T-helper 1 cell (primary cell): ENCODE results near the gene DCDC1.
"Not testable (repeated sequence)": the region's sequence is repeated elsewhere in the genome, so short reads cannot be mapped to it uniquely, and the experiment has no call there.

ENCODE experiments used
- DNase-seq, 5 donors: peaks; one replicate each; pipeline ENCODE4 v3.0.0-alpha.2; 2012 to 2020

DCDC1 gene

DNA sequence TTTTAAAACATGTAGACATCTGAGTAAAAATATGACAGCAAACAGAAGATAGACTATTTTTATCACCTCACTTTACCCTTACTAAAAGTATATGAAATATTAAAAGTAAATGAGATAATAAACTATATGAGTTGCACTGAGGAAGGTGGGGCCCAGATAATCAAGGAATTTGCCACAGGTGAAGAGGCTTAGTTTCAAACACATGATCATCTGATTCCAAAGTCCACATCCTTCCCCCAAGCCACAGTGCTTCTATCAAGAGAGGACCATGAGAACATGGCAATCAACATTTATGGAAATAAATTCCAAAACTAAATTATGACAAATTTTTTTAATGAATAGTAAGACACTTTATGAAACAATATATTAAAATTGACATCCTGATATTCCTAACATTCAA is 384.0 kb downstream of the DCDC1 start:
- no peak for DNase-seq

DNA sequence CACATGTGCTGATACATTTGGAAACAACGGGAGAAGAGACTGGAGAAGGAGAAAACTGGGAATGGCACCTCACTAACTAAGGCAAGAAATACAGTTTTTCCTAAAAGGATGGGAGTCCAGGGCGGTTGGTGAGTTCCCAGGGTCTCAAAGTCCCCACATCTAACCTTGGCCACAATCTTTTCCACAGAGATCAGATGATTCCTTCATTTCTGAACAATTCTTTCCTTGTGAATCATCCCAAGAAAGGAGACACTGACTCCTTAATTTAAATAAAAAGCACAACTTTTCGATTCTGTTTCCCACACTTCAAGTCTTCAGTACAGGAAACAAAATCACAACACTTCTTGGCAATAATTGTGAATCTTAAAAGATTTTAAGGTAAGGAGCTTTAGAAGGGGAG is 384.7 kb downstream of the DCDC1 start:
- DNase-seq = no peak

DNA sequence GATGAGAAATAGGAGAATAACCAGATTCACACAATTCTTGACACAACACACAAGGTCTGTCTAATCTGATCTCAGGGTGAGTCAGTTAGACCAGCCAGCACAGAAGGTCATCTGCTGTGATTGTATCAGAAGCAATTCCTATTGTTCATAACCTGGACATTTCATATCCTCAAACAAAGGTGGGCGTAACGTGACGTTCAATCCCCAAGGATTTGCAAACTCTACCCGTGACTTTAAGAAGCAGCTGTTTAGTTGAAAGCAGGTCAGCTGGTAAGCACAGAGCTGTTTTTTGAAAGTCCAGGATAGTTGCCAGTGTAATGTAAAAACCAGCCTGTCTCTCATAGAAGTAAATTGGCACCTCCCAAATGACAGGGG is 385.1 kb downstream of the DCDC1 start:
- DNase-seq = no peak

DNA sequence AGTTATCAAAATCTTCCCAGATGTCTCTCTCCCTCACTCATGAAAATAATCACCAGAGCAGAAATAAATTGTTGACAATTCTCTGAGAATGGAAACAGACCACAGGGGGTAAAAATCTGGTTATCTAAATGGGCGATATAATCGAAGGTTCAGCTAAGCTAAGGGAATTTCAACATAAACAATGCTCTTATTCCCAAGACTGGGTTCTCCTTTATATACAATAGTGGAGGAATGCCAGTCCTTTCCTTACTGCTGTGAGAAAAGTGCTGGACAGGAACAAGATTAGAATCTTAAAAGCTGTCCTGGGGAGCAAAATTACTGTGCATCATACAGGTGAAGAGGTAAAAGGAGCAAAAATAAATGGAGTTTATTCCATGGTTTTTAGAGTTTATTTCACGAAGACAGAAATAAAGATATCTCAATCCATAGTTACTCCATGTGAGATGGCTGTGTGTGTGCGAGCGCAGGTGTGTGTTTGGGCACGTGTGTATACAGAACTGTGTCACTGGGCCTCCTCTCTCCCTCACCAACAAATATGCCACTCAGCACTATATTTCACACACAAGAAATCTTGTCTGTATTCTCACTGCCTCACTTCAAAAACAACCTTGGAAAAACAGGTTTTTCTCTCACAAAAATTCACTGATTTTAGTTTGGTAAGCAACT is 385.6 kb downstream of the DCDC1 start:
- no peak for DNase-seq

DNA sequence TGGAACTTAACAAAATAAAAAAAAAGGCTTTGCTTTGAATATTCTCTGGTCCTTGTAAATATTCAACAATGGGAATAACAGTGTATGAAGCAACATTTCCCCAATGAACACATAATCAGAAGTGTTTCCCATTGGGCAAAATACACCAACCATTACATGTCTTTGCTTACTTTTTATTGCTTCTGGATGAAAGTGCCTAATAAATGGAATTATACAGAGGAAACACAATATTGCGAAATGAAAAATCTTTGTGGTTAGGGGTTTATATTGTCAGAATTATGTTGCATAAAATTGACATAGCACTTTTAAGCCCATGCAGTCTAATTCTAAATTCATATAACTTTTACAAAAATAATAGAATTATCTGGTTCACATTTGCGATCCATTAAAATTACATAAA is 386.4 kb downstream of the DCDC1 start:
- no peak for DNase-seq

DNA sequence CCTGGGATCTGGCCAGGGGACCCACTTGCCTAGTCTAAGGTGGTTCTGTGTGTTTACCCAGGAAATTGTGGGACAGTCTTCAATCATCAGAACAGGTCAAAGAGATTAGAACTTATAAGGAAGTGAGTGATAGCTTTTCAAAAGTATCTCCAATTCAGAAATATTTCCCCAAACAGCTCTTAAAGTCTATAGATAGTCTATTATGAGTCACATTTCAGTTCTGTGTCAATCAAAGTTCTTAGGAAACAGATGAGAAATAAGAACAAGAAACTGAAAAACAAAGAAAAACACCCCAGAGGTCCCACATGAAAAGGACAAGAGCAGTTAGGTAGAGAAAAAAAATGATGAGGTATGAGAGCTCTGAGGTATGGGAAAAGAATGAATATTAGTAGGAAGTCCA is 402.0 kb downstream of the DCDC1 start:
- DNase-seq = no peak

DNA sequence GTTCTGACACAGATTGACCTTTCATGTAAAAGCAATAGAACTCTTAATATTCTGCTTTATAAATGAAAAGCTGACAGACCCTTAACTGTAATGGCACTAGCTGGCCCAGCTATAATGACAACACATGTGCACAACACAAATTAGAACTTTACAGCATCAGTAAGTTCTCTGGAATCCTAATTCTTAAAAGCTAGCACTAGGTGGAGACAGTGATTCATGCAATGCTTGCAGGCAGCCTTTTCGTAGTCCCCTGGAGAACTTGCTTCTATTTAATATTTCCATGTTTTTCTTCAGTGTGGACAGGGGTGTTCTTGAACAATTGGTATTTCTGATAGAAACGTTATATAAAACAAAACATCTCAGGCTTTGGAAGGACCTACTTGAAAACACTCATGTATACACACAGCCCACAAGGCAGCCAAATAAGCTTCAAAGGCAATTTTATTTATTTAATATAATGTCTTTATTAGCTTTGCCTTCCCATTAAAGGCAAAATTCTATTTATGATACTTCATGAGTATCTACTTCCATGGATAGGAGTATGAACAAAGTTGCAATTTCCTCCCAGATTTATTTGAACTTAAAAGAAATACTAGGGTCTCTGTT is 409.0 kb downstream of the DCDC1 start:
- DNase-seq = no peak

DNA sequence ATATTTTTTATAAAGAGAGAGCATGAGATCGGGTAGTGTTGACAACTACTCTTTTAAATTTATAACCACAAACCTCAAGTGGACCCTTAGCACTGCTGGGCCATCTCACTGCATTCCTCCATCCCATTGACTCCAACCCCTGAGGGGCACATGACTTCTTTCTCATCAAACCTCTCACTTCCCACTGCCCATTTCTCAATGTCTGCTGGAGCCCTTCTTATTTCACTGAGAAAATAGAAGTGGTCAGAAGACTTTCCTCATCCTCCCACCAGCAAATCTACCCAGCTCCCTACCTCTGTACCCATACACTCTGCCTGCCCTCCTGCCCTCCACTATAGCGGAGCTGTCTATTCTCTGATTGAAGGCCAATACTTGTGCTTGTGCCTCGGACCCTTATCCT is 412.8 kb downstream of the DCDC1 start:
- no peak for DNase-seq

DNA sequence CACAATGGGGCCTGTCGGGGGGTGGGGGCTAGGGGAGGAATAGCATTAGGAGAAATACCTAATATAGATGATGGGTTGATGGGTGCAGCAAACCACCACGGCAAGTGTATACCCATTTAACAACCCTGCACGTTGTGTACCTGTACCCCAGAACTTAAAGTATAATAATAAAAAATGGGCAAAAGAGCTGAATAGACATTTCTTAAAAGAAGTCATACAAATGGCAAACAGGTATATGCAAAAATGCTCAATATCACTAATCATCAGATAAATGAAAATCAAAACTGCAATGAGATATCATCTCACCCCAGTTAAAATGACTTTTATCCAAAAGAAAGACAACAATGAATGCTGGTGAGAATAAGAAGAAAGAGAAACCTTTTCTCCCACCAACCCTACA is 419.7 kb downstream of the DCDC1 start:
- no peak for DNase-seq

DNA sequence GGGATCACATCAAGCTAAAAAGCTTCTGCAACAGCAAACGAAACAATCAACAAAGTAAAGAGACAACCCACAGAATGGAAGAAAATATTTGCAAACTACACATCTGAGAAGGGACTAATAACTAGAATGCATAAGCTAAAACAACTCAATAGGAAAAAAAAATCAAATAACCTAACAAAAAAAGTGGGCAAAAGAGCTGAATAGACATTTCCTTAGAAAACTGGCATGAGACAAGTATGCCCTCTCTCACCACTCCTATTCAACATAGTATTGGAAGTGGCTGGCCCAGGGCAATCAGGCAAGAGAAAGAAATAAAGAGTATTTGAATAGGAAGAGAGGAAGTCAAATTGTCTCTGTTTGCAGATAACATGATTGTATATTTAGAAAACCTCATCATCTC is 421.8 kb downstream of the DCDC1 start:
- not testable (repeated sequence) for DNase-seq

DNA sequence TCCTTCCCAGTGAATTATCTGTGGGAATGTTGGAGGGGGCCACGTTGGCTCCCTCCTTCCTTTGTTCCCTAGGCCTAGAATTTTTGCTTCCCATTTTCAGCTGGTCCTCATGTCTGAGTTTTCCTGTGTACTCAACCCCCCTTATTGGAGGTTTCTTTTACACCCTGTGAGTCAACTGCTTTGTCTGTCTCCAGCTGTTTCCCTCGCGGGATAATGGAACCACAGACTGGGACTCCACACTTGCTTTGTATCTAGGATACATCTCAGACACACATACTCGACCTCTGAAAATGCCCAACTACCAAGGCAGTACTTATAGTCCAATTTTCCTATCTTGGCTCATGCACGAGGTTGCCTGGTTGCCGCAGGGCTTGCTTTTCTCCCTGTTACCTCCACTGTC is 430.7 kb downstream of the DCDC1 start:
- no peak for DNase-seq

DNA sequence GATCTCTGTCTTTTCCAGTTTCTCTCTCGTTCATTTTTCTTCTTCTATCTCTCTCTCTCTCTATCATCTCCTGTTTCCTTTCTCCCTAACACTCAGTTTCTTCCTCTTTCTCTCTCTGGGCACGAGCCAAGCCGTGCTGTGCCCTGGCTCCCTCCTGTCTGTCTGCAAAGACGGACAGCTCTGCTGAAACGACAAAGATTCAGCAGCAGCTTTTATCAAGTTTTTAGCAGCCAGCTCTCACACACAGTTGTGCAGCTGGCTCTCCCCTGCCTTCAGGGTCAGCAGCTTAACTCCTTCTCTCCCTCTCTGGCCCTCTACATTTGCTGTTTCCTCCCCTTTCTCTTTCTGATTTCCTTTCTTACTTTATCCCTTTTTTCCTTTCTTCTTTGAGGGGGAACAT is 431.4 kb downstream of the DCDC1 start:
- no peak for DNase-seq

DNA sequence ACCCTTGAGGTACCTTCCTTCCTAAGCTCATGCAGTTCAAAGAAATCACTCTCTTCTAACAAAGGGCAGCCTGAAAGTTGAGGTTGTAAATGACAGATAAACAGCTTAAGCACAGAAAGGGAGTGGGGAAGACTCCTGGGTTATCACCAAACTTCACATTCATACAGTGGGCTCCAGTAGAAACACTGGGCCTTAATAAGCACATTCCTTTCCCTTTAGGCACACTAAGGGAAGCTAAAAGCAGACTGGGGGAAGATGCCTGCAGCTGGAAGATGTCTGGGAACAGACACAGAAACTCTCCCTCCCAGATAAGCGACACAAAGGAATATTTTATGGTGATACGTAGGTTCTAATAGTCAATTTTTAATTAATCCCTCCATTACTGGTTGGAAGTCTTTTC is 433.0 kb downstream of the DCDC1 start:
- no peak for DNase-seq

DNA sequence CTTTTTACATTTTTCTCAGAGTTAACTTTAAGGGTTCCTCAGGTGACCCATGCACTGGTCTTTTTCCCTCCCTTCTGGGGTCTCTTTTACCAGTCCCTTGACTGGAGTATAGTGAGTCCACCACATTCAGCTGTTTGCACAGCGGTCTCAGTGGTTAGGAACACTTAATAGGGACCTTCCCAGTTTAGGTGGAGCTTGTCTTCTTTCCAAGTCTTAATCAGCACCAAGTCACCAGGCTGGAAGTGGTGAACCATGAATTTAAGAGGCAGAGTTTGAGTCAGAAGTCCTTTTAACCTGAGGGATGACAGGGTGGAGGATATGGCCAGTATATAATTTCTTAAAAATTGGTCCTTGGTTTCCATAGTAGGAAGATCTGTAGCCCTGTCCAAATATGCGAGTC is 433.7 kb downstream of the DCDC1 start:
- DNase-seq = no peak

DNA sequence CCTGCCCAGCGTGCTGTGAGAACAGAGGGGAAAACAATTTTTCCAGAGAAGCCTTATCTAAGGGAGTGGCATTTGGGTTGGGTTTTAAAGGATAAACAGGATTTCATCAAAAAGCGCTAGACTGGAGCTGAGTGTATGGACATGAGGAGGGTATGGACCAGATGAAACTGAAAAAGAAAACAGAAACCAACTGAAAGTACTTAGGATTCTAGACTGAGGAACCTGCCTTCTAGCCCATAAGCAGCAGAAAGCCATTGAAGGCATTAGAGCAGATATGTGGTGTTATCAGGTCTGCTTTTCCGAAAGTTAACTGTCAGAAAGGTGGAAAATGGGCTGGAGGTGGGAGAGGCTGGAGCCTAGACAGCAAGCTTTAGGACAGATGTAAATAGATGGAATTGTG is 443.4 kb downstream of the DCDC1 start:
- DNase-seq = no peak

DNA sequence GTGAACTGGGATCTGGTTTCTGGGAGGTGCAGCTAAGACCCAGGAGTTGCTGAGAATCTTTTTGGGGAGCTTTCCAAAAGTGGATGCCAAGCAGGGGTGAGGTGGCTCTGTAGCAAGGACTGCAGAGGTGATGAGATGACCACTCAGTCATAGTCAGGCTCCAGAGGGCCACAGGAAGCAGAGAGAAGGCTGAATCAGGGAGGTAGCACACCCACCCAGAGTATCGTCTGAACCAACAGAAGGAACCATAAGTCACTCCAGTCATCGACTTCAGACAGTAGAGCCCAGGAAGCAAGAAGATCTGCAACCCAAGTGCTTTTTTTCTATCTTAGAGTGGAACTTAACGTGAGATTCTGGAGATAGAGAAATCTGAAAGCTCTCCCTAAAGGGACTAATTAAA is 447.7 kb downstream of the DCDC1 start:
- DNase-seq = no peak

DNA sequence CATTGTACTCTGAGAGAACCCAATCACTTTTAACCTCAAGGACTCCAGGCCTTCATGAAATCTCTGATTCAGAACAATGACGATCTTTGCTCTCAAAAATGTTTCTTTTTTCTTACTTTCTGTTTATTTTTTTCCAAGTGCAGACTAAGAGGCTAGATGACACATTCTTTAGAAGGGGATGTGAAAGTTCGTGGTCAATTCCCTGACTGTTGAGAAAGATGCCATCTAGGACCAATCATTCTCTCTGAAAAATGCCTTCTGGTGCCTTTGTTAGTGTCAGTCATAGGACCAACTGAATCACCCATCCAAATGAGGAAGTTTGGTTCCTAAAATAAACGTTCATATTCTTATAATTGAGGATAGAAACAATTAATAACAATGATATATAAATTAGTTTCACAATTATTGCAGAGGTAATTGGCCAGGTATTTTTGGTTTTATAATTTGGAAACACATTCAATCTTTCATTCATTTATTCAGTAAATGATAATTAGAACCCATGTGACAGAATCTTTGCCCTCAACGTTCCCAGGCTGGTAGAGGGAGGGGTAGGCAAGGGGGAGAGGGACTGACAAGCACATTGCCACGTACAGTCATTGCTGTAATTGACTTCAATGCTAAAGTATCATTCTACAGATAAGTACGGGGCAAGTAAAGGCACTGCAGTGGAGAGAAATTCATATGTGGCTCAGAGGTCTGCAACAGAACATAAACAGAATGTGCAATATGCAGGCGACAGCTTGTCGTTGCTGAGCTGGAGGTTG is 450.0 kb downstream of the DCDC1 start:
- no peak for DNase-seq

DNA sequence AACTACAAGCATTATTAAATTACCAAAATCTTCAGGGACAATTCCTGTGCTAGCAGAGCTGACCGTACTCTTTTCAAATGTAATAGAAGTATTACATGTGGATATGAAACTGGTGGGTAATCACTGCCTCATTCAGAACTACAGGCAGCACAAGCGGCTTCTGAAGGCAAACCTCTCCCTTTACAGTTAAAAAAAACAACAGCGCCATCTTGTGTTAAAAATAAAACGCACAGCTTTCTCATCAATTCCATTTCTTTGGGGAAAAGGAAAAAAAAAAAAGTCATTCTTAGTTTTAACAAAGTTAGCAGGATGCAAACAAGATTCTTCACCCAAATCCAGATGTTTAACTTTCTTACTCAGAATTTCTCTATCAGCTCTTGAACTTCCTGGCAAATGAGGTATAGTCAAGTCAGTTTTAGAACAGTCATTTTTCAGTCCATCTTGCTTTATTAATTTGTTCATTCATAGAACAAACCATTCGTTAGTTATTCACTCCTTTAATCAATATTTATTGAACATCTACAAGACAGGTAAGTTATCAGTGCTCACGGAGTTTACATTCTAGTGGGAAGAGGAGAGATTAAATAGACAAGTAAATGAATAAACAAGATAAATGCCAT is 451.6 kb downstream of the DCDC1 start:
- DNase-seq = peak in 1 of 5 donors; percentile 1

DNA sequence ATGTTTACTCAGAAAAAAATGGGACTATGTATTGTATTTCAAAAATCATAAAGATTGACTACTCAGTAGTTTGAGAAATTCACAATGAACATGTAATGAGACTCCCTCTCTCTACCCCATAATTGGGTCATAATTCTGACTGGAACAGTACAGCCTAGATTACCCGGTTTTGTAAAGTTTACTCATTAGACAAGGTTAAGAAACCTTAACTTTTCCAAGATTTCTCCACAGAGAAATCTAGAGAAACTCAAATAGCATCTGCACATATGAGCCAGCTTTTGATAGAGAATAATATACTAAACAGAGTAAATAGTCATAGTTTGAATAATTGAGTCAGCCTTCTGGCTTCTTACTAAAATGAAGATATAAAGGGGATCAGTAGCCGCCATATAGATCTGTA is 452.3 kb downstream of the DCDC1 start:
- no peak for DNase-seq

DNA sequence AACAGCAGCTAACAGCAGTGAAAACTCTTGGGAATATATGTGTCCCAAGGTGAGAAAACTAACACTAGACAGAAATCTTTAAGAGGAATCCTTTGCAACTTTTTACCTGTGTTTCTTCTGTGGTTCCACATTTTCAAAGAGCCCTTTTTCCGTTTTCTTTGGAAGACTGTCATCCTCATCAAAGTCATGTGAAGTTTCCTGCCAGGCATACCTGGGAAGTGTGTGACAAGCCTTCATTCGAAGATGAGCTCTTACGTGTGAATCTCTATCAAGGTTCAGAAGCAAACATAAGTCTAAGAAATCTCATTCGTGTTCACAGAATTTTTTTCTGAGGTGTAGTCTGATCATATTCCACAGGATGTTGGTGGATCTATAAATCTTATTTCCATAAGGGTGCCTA is 452.8 kb downstream of the DCDC1 start:
- no peak for DNase-seq

DNA sequence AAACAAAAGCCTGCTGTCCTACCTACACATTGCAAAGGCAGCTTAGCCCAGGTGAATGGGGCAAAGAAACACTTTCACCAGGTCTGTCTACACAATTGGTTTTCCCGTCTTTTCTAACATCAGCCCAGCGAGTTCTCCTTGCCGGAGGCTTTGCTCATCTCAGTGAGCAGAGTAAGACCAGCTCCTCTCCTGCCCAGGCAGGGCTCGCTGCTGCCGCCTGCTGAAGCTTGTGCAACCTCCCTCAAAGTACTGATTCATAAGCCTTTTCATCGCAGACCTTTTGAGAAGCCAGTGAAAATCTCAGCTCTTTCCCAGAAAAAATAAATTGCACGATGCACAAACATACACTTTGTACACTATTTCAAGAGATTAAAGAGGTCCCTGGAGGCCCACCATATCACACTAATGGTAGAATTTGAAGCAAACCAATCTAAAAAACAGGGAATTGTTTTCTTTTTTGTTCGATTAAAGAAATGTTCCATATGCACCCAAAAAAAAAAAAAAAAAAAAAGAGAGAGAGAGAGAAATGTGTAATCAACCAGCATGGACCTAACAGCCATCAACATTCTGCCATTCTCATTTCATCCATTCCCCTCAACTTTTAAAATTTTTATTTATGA is 455.3 kb downstream of the DCDC1 start:
- DNase-seq = no peak

DNA sequence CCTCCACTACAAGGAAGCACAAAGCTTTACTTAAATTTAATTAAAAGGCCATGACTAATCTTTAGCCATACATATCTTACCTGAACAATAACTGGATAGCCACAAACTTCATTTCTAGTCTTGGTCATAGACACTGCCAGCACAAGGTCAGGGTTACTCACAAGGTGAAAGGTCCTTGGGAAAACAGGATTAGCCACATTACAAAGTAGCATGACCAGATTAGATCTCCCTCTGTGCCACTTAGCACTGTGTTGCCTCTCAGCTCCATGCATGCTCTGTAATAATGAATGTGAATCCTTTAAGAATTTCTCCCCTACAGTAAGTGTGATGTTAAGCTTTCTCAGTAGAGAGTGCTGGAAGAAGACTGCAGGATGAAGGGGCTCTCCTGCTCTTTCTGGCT is 458.3 kb downstream of the DCDC1 start:
- DNase-seq = no peak

DNA sequence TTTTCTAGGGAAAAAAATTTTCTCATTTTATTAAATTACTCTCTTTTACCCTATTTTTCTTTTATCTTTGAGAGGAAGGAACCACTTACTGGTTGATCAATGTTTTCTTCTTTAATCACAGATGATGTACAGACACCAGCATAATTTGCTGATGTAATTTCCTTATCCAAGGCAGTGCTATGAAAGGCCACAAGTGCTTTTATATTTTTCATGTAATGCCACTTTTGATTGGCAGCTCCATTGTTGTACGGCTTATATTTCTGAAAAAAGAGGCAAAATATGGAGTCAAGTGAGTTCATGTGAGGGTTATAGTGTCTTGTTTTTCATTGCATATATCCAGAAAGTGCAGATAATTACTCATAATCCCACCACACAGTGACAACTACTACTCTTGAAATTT is 460.7 kb downstream of the DCDC1 start:
- no peak for DNase-seq

DNA sequence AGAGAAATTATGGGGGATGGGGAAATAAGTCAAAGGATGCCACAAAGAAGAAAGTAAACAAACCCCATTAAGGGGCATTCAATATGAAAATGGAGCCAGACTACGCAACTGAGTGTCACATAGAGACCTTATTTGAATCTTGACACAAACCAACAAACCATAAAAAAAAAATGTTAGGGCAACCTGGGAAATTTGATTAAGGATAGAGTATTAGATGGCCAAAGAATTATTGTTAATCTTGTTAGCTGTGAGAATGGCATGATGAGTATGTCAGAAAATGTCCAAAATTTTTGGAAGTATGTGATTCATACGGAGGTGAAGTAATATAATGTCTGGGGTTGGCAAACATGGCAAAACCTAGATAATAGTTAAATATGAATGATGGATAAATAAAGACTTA is 461.3 kb downstream of the DCDC1 start:
- no peak for DNase-seq
